HG03175 (cell line): ENCODE measurements around the gene EDC4.
A peak's percentile ranks its signal among the peaks of the same experiment; 100 is the strongest.

Experiments
- ATAC-seq: cut with Tn5 transposase; IDR thresholded peaks from one replicate; pipeline ENCODE4 v1.9.1; 2021; ENCODE audit warnings: mild to moderate bottlenecking, moderate library complexity; ENCODE audit not compliant: unreplicated experiment

Gene EDC4

GRCh38 chr16:67878846-67879245 is 6.0 kb downstream of the EDC4 start:
- ATAC-seq: no peak

GRCh38 chr16:67879462-67879861 is 6.6 kb downstream of the EDC4 start:
- ATAC-seq: no peak

- ATAC-seq: no peak
These were observed 7.1 kb downstream of the EDC4 start for GRCh38 chr16:67879936-67880335.

- ATAC-seq: no peak
These were observed 7.7 kb downstream of the EDC4 start for GRCh38 chr16:67880584-67880983.

- ATAC-seq: no peak
These were observed 8.8 kb downstream of the EDC4 start for GRCh38 chr16:67881621-67882161.

GRCh38 chr16:67882374-67883145 is 9.7 kb downstream of the EDC4 start:
- ATAC-seq: no peak

GRCh38 chr16:67883146-67883871 is 10.5 kb downstream of the EDC4 start:
- ATAC-seq: no peak

- ATAC-seq: no peak
These were observed 11.0 kb downstream of the EDC4 start for GRCh38 chr16:67883872-67884261.

GRCh38 chr16:67884684-67885083 is 11.8 kb downstream of the EDC4 start, which contains the start of gene NRN1L:
Gene NRN1L (plus strand): TSS chr16:67884885. CDS start chr16:67884904, 19 bp downstream.
- ATAC-seq: no peak

- ATAC-seq: no peak
These were observed 12.7 kb downstream of the EDC4 start for GRCh38 chr16:67885545-67885944.

- ATAC-seq: no peak
These were observed 13.1 kb downstream of the EDC4 start for GRCh38 chr16:67885976-67886375.

GRCh38 chr16:67886387-67886786 is 13.5 kb downstream of the EDC4 start:
- ATAC-seq: no peak

GRCh38 chr16:67888331-67888730 is 15.5 kb downstream of the EDC4 start:
- no peak for ATAC-seq

GRCh38 chr16:67892375-67892774 is 19.5 kb downstream of the EDC4 start:
- no peak for ATAC-seq

GRCh38 chr16:67892899-67893742 is 20.3 kb downstream of the EDC4 start, which contains the start of gene PSKH1:
Gene PSKH1 (plus strand): TSS chr16:67893254. CDS start chr16:67908750, 15,496 bp downstream.
- ATAC-seq: peak; percentile 95

GRCh38 chr16:67893743-67894399 is 21.0 kb downstream of the EDC4 start:
- ATAC-seq: no peak

GRCh38 chr16:67897231-67897630 is 24.4 kb downstream of the EDC4 start:
- ATAC-seq: no peak

- ATAC-seq: no peak
These were observed 28.9 kb downstream of the EDC4 start for GRCh38 chr16:67901734-67902133.

- no peak for ATAC-seq
These were observed 30.0 kb downstream of the EDC4 start for GRCh38 chr16:67902831-67903230.

GRCh38 chr16:67907397-67908180 is 34.7 kb downstream of the EDC4 start:
- no peak for ATAC-seq
